Nephron progenitor cell (in vitro differentiated cells): Measurements from ENCODE around the gene CAMKK2.
"Not testable (repeated sequence)": the region's sequence is repeated elsewhere in the genome, so short reads cannot be mapped to it uniquely, and the experiment has no call there.

Source experiments
- DNase-seq: peaks from one replicate; pipeline ENCODE4 v3.0.0; 2021
- H3K27ac Mint-ChIP-seq: 2 replicates; pipeline ENCODE4 v1.8.0; 2021; ENCODE audit warnings: mild to moderate bottlenecking, moderate library complexity, mixed read lengths
- H3K27me3 Mint-ChIP-seq: 2 replicates; pipeline ENCODE4 v1.8.0; 2021; ENCODE audit warnings: mild to moderate bottlenecking, low read depth, mixed read lengths; ENCODE audit not compliant: poor library complexity
- H3K36me3 Mint-ChIP-seq: 2 replicates; pipeline ENCODE4 v1.8.0; 2021; ENCODE audit warnings: low read depth, mixed read lengths
- H3K4me1 Mint-ChIP-seq: 2 replicates; pipeline ENCODE4 v1.8.0; 2021; ENCODE audit warnings: mixed read lengths
- H3K4me3 Mint-ChIP-seq: 2 replicates; pipeline ENCODE4 v1.8.0; 2021; ENCODE audit warnings: mild to moderate bottlenecking, moderate library complexity, mixed read lengths
- H3K9me3 Mint-ChIP-seq: 2 replicates; pipeline ENCODE4 v1.8.0; 2021; ENCODE audit warnings: mild to moderate bottlenecking, moderate library complexity, mixed read lengths
- CTCF ChIP-seq: fragments of 200-600 bp; sonication (generic); IDR thresholded peaks from 2 replicates; pipeline ENCODE4 v1.5.0; 2021; ENCODE audit warnings: antibody characterized with exemption

Gene CAMKK2

GRCh38 chr12:121301876-121302275, 5.4 kb upstream of the CAMKK2 start:
- H3K36me3 Mint-ChIP-seq = no peaks in the 10 kb centered on the region
- peaks cover 11% of the 10 kb centered on the region for H3K27me3 Mint-ChIP-seq
- peaks cover 17% of the 10 kb centered on the region for H3K4me1 Mint-ChIP-seq
- H3K27ac Mint-ChIP-seq = no peak overlapping the region
- no peak for TF ChIP-seq CTCF
- H3K4me3 Mint-ChIP-seq = no peak overlapping the region
- no peaks in the 10 kb centered on the region for H3K9me3 Mint-ChIP-seq
- DNase-seq = no peak

GRCh38 chr12:121300083-121300819, 3.7 kb upstream of the CAMKK2 start:
- DNase-seq = no peak
- no peak for TF ChIP-seq CTCF
- Mint-ChIP-seq H3K4me3 (no peak overlapping the region), H3K4me1 (peaks cover 21% of the 10 kb centered on the region), H3K27ac (no peak overlapping the region), H3K36me3 (no peaks in the 10 kb centered on the region), H3K27me3 (peaks cover 11% of the 10 kb centered on the region), H3K9me3 (no peaks in the 10 kb centered on the region)

GRCh38 chr12:121299662-121300061, 3.2 kb upstream of the CAMKK2 start:
- Mint-ChIP-seq H3K36me3 (no peaks in the 10 kb centered on the region), H3K4me1 (peaks cover 24% of the 10 kb centered on the region), H3K9me3 (no peaks in the 10 kb centered on the region), H3K27ac (no peak overlapping the region), H3K27me3 (peaks cover 11% of the 10 kb centered on the region), H3K4me3 (no peak overlapping the region)
- no peak for DNase-seq
- no peak for TF ChIP-seq CTCF

GRCh38 chr12:121298411-121298810, 1.9 kb upstream of the CAMKK2 start:
- peaks cover 11% of the 10 kb centered on the region for H3K27me3 Mint-ChIP-seq
- H3K4me1 Mint-ChIP-seq = peaks cover 24% of the 10 kb centered on the region
- not testable (repeated sequence) for DNase-seq, H3K36me3 Mint-ChIP-seq, H3K27ac Mint-ChIP-seq, H3K9me3 Mint-ChIP-seq
- H3K4me3 Mint-ChIP-seq = peak overlapping the region; percentile 87

- Mint-ChIP-seq H3K27me3 (peaks cover 10% of the 10 kb centered on the region), H3K4me3 (peak overlapping the region; percentile 87), H3K4me1 (peaks cover 24% of the 10 kb centered on the region), H3K27ac (peak overlapping the region; percentile 97), H3K36me3 (peaks cover under 1% of the 10 kb centered on the region), H3K9me3 (no peaks in the 10 kb centered on the region)
- peak; percentile 29 for DNase-seq
- TF ChIP-seq CTCF = no peak
Observed at GRCh38 chr12:121297435-121297991, 1.0 kb upstream of the CAMKK2 start.

GRCh38 chr12:121295746-121296617, 527 bp downstream of the CAMKK2 start:
- H3K4me1 Mint-ChIP-seq = peaks cover 24% of the 10 kb centered on the region
- DNase-seq = peak; percentile 43
- peaks cover 5% of the 10 kb centered on the region for H3K27me3 Mint-ChIP-seq
- peak overlapping the region; percentile 88 for H3K4me3 Mint-ChIP-seq
- peaks cover 12% of the 10 kb centered on the region for H3K36me3 Mint-ChIP-seq
- no peak overlapping the region for H3K27ac Mint-ChIP-seq
- no peaks in the 10 kb centered on the region for H3K9me3 Mint-ChIP-seq
- no peak for TF ChIP-seq CTCF
